CD4-positive, alpha-beta T cell treated with Interleukin-17A for 4 hours (primary cell): ENCODE results near the gene NFILZ.

Source experiments
- DNase-seq: peaks from one replicate; pipeline ENCODE4 v3.0.0-alpha.2; 2020; ENCODE audit warnings: mixed read lengths

NFILZ gene, protein sequence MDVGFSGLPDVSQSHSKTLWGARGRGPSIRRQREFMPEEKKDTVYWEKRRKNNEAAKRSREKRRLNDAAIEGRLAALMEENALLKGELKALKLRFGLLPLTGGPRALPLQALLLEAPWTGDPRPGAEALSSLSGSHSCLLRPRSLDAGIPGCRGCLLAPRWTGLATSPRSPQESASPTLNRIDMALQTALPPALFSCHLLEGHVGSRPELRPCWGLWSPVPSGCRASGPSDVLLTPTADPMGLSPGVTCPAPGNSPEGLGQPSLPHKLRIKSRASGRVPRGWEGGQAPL

GRCh38 chr19:8629996-8630683, at the start of gene NFILZ:
NFILZ (plus strand) TSS chr19:8630633; CDS start chr19:8676766, 46,133 bp downstream.
- no peak for DNase-seq

- DNase-seq, result peak; percentile 91
Measured at GRCh38 chr19:8580710-8581281, 49.6 kb upstream of the NFILZ start.

DNA sequence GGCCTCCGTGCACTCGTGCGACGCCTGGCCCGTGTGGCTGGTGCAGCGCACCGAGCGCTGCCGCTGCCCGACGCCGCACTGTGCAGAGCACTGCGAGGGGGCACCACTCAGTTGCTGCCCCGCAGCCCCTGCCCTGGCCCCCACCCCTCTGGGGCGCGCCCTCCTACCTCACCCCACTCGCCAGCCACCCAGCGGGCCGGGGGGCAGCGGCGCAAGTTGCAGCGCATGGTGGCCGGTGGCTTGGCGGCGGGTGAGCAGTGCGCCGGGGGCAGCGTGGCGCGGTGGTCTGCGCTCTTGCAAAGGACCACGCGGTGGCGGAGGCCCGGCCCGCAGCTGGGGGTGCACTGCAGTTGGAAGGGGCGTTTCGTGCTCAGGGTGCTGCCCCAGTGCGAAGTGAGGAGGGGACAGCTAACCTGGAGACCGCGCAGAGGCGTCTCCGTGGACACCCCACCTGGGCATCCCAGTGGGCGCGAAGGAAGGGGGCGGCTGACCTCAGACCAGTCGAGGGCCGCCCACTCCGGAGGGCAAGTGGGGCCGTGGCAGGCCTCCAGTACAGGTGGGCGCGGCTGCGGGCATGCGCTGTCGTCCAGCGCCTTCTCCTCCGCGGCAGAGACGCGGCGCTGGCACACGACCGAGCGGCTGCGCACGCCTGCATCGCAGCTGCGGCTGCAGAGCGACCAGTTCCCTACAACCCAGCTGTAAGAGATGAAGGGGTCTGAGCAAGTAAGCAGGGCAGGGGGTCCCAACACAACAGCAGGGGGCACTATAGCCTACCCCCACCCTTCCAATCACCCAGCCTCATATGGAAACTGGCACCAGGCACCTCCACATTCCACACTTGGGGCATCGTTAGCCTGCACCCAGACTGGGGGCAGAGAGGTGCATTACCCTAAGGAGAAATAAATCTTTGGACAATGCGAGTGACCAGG, 45.2 kb upstream of the NFILZ start:
- no peak for DNase-seq

GRCh38 chr19:8585894-8586750, 44.3 kb upstream of the NFILZ start:
- DNase-seq, result peak; percentile 75

GRCh38 chr19:8589177-8589714, 41.2 kb upstream of the NFILZ start:
- no peak for DNase-seq

DNA sequence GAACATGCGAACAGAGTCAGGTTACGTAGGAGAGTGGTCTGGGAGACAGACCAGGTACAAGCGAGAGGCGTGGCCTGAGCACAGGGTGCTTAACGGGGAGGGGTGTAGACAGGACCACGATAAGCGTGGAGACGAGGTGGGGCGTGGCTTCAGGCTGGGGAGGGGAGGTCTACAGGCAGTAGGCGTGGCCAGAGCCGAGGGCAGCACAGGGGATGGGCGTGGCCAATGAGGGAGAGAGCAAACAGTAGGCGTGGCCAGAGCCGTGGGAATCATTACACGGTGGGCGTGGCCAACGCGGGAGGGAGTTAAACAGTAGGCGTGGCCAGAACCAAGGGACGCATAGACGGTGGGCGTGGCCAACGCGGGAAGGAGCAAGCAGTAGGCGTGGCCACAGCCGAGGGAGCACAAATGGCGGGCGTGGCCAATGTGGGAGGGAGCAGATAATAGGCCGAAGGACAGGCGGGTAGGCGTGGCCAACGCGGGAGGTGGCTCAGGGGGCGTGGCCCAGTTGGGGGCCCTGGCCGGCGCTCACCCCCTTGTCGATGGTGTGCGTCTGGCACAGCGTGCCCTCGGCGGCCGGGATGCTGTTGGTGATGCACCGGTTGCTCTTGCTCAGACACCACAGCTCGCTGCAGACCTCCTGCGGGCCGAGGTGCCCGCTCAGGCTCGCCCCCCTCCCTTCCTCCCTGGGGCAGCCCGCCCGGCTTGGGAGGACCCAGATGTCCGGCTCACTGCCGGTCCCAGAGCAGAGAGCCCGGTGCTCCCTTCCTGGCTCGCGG, 38.0 kb upstream of the NFILZ start:
- DNase-seq, result peak; percentile 98

DNA sequence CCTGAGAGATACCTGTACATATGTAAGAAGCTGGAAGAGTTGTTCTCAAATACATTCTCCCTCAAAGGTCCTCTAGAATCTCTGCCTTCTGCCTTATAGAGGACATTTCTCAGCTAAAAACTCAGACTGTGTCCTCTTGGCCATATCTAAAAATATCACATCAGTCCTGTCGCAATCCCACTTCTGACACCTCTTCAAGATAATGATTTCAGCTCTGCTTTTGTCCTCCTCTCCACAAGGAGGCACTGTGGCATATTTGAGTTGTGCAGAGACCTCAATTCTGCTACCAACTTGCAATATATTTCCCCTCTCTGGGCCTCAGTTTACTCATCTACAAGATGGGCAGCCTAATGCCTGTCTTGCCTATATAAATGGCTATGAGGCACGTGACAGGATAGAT, 36.5 kb upstream of the NFILZ start:
- no peak for DNase-seq

GRCh38 chr19:8595651-8596050, 34.8 kb upstream of the NFILZ start:
- no peak for DNase-seq

- DNase-seq, result no peak
Measured at GRCh38 chr19:8596168-8596567, 34.3 kb upstream of the NFILZ start.

DNA sequence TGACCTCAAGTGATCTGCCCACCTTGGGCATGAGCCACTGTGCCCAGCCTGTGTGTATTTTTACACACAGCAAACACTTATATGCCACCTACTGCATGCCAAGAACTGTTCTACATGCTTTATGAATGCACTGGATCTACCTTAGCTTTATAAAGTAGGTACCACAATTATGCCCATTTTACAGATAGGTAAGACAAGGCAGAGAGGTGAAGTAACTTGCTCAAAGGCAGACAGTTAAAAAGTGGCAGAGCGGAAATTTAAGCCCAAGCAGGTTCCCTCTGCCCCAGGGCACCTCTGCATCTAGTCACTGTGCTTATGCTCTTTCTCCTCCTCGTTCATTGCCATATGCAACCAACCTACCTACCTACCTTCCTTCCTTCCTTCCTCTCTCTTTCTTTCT, 30.4 kb upstream of the NFILZ start:
- DNase-seq, result no peak

DNA sequence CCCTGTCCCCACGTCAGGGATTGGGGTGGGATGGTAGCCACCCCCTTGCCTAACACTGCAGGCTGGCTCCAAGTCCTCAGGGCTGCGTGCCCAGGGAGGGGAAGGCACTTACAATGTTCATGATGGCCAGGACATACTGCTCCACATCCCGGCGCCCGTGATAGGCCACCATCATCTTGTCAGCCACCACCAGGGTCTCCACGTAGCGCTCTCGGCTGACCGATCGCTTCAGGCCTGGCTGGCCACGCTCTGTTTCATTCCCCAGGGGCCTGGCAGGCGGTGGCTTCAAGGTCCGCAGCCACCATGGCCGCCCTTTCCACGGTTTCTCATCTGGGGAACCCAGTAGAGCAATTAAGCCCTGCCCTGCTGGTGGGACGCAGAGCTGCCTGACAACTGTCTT, 29.6 kb upstream of the NFILZ start:
- no peak for DNase-seq

DNA sequence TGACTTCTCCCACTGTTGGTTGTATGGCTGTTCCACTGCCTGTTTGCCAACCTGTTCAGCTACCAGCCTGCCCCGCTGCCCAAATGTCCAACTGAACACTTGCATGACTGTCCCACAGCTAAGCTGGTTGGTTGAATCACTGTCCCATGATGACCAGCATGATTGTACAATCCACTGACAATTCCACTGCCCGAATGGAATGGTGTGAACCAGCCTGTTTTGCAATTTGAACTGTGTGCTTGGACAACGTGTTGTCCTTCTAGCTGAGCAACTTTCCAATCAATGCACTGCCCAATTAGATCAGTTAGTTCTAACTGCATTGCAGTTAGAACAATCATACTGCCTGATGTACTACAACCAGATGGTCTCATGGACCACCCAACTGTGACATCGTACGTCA, 28.6 kb upstream of the NFILZ start:
- no peak for DNase-seq

- no peak for DNase-seq
Measured at GRCh38 chr19:8605514-8605913, 24.9 kb upstream of the NFILZ start.

DNA sequence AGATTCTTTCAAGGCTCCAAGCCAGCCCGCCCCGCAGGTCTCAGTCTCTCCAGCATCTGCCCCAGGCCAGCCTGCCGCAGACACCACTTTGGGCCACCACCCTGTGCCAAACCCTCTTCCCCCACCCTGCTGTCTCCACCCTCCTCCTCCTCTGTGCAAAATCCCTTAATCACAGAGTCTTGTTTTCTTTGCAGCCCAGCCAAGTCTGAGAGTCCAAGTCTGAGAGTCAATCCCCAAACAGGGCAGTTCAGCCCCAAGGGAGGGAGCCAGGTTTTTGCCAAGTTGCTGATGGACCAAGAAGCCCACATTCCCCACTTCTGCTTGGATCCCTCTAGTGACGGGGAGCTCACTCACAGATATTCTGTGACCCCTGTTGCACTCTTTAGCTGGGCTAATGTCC, 23.0 kb upstream of the NFILZ start:
- DNase-seq, result no peak

GRCh38 chr19:8608941-8609278, 21.5 kb upstream of the NFILZ start:
- peak; percentile 13 for DNase-seq

GRCh38 chr19:8609279-8610040, 21.0 kb upstream of the NFILZ start:
- peak; percentile 53 for DNase-seq

DNA sequence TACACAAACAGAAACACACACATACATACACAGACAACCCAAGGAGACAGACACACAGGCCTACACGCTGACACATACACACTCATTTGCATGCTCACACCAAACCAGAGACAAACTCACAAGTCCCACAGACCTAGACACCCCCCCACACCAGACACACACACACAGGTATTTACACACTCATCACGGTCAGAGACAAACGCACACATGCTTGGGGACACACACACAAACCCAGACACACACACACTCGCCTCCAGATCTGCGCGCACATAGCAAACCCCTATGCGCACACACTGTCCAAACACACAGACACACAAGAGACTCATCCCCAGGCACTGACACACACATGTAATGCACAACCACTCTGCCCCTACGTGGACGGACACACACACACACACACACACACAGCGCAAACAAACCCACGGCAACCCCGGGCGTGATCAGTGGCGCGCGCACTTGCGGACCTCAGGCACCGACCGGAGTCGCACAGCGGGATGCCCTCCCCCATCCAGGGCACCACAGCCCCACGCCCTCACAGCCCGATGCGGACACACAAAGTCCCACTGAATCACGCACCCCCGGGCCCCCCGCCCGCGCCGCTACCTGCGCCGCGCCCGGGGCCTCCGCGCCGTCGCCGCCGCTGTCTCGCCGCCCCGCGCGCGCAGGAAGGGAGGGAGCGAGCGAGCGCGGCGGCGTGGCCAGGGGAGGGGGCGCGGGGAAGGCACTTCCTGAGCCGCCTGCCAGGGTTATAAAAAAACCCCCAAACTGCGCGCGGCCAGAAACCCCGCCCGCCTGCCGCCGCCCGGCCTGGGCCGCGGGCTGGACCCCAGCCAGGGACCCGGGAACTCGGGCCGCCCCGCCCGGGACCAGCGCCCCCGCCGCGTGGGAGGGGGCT, 20.1 kb upstream of the NFILZ start, which contains the start of gene ADAMTS10:
TSS of gene ADAMTS10 (minus strand) at position 675 of the 895 bp plus-strand sequence. CDS start 5,005 bp downstream, outside the sequence.
- DNase-seq, result peak; percentile 73

DNA sequence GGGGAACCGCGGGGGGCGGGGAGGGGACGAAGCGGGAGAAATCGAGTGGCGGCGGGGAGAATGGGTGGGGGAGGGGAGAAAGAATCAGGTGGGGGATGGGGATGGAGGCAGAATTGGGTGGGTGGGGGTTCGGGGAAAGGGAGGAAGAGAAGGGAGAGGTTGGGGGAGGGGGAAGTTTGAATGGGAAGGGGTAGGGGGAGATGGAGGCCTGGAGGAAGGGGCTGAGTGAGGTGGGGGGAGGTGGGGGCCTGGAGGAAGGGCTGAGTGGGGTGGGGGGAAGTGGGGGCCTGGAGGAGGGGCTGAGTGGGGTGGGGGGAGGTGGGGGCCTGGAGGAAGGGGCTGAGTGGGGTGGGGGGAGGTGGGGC, 19.5 kb upstream of the NFILZ start:
- DNase-seq, result no peak

DNA sequence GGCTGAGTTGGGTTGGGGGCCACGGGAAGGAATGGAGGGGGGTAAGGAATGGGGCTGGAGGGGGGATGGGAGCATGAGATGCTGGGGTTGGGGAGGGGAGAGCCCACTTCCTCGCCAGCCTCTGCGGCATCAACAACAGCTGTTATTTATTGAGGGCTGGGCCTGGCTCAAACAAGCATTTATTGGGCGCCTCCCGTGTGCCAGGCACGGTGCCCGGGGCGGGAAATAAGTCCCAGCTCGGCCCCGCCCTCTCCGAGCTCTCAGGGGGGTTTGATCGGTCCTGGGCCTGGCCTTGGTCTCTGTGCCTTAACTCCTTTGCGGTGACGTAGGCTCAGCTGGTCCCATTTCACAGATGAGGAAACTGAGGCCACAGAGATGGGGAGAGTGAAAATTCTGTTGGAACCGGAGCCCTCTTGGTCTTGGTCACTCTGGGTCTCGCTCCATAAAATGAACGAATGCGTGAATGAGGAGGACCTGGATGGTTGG, 19.0 kb upstream of the NFILZ start:
- DNase-seq, result peak; percentile 38
